Measurements from ENCODE around the gene ASGR2.

GRCh38 chr17:7124923-7125322, 10.3 kb upstream of the ASGR2 start:
- TF ChIP-seq CTCF (conservative IDR thresholded peaks at IDR 0.05): no peak
- no peak for TF ChIP-seq ZFX (IDR thresholded peaks at IDR 0.05)
